Activated T-cell treated with anti-CD3 and anti-CD28 coated beads for 24 hours (primary cell): Measurements from ENCODE around the gene SLC30A5.
"Not testable (repeated sequence)": the region's sequence is repeated elsewhere in the genome, so short reads cannot be mapped to it uniquely, and the experiment has no call there.

Experiments used
- DNase-seq: peaks from one replicate; pipeline ENCODE4 v3.0.0-alpha.2; 2020; ENCODE audit warnings: low read depth

Gene SLC30A5

DNA sequence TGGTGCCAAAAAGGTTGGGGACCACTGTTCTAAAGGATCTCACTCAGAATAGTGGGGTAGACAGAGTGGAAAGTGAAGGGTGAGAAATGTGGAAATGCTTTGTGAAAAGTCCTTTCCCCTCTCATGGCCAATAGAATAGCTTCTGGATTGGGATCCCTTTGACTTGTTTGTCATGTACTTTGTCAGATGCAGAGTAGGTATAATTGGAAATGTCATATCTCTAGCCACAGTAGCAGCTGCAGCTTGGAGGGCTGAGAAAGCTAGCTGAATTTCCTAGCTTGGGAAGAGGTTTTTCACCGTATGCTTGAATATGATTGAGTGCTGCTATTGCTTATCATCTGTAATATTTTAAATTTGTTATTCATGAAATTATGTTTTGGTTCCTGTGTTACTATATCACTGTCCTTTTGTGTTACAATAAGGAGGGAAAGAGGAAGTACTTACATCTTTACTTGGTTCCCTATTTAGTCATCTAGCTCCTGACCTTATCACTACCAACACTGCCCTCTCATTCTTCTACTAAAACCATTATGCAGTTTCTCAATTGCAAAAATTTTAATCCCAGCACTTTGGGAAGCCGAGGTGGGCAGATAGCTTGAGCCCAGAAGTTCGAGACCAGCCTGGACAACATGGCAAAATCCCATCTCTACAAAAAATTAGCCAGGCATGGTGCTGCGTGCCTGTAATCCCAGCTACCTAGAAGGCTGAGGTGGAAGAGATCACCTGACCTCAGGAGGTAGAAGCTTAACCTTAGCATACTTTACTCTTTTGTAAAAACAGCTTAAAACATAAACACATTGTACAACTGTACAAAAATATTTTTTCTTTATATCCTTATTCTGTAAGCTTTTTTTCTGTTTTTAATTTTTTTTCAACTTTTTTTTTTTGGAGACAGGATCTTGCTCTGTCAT is 12.4 kb downstream of the SLC30A5 start:
- no peak for DNase-seq

DNA sequence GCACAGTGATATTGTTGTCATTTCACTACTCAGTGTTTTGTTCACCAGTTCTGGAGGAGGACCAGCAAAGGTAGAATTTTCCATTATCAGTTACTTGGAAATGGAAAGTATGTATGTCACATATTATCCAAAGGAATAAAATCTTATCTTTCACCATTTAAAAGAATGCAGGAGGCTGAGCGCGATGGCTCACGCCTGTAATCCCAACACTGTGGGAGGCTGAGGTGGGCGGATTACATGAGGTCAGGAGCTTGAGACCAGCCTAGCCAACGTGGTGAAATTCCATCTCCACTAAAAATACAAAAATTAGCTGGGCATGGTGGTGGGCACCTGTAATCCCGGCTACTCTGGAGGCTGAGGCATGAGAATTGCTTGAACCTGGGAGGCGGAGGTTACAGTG is 14.6 kb downstream of the SLC30A5 start:
- not testable (repeated sequence) for DNase-seq

DNA sequence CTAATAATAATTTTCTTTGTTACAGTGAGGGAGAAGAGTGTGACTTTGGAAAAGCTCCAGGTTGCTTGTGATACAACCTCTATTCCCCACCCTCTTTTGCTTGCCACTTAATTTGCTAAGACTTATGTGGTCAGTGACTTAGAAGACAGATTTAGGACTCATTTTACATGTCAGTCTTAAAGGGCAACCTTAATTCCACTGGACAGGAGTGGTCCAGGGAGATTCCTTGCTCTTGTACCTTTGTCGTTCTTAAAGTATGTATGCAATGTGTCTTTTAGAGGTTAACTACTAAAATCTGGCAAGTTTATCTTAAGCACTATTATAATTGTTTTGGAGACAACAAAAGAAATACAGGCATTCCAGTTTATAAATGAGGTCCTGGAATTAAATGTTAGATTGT is 20.0 kb downstream of the SLC30A5 start:
- no peak for DNase-seq

DNA sequence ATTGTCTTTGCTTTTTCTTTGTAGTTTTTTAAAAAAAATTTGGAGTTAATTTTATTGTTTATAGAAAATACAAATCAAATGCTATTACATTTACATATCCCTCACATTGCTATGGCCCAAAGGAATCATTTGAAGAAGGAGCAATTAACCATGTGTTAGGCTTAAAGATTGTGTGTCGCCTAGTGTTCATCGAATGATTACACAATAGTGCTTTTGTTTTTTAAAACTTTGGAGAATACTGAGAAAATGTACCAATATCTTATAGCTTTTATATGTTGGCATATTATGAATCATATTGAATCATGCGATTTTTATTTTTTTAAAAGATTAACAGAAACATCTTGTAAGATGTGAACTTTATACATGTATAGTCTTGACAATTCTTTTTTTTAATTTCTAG is 21.7 kb downstream of the SLC30A5 start:
- no peak for DNase-seq

DNA sequence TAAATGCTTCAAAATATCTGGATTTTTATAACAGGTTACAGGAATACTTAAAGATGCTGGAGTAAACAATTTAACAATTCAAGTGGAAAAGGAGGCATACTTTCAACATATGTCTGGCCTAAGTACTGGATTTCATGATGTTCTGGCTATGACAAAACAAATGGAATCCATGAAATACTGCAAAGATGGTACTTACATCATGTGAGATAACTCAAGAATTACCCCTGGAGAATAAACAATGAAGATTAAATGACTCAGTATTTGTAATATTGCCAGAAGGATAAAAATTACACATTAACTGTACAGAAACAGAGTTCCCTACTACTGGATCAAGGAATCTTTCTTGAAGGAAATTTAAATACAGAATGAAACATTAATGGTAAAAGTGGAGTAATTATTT is 35.6 kb downstream of the SLC30A5 start:
- DNase-seq, result no peak

DNA sequence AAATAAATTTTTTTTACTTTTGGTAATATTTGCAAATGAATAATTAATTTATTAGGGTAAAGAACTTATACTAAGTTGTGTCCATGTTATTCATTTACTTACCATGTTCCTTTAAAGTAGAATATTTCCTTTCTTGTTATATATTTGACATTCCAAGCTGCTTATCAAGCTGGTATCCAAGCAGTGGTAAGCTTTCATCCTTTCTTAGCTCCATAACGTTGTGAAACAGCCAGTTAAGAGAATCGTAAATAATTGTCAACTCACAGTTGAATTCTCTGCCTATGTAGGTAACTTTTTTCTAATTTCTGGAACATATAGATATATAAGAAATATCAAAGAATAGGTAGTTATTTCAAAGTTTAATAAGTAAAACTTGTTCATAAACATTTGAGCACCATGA is 36.4 kb downstream of the SLC30A5 start:
- no peak for DNase-seq

DNA sequence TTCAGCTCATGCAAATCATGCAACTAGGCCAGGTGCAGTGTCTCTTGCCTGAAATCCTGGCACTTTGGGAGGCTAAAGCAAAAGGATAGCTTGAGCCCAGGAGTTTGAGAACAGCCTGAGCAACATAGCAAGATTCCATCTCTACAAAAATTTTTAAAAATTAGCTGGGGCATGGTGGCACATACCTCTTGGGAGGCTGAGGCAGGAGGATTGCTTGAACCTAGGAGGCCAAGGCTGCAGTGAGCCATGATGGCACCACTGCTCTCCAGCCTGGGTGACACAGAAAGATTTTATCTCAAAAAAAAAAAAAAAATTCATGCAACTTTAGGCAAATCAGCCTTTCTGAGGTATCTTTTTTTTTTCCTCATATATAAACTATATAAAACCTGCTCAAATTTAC is 37.5 kb downstream of the SLC30A5 start:
- DNase-seq, result no peak

DNA sequence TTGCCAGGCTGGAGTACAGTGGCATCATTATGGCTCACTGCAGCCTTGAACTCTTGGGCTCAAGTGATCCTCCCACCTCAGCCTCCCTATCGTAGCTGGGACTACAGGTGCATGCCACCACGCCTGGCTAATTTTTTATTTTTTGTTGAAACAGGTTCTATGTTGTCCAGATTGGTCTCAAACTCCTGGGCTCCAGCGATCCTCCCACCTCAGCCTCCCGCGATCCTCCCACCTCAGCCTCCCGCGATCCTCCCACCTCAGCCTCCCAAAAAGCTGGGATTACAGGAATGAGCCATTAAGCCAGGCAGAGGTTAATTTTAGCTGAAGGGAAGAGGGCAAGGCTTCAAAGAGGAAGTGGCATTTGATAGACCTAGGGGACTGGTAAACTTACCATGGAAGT is 40.3 kb downstream of the SLC30A5 start:
- DNase-seq, result no peak

DNA sequence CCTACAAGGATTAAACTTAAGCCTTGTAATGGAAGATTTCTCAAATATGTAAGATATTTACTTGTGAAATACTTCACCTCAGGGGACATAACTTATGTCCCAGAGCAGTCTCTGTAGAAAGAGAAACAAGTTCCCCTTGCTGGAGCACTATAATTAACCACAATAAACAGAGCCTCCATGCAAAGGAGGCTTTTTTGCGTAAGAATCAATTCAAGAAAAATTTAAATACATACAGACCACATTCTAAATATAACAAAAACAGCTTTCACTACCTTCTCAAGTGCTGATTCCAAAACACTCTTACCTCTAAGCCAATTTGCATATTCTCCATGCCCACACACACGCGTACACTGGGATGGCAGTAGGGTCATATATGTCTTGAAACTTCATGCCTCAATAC is 42.5 kb downstream of the SLC30A5 start:
- DNase-seq, result no peak

DNA sequence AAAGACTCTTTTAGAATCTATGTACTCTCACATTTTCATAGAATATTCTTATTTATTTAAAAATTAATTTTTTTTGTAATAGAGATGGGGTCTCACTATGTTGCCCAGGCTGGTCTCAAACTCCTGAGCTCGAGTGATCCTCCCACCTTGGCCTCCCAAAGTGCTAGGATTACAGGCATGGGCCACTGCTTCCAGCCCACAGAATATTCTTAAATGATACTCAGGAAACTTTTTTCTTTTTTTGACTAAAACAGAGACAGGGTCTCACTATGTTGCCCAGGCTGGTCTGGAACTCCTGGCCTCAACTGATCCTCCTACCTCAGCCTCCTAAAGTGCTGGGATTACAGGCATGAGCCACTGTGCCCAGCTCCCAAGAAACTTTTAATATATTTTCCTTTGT is 43.4 kb downstream of the SLC30A5 start:
- DNase-seq, result not testable (repeated sequence)

DNA sequence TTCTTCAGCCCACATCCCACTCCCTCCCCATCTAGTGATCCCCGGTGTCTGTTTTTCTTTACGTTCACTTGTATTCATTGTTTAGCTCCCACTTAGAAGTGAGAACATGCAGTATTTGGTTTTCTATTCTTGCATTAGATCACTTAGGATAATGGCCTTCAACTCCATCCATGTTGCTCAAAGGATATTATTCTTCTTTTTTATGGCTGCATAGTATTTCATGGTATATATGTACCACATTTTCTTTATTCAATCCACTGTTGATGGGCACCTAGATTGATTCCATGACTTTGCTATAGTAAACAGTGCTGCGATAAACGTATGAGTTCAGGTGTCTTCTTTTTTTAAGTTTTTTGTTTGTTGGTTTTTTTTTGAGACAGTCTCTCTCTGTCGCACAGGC is 44.0 kb downstream of the SLC30A5 start:
- DNase-seq, result no peak

DNA sequence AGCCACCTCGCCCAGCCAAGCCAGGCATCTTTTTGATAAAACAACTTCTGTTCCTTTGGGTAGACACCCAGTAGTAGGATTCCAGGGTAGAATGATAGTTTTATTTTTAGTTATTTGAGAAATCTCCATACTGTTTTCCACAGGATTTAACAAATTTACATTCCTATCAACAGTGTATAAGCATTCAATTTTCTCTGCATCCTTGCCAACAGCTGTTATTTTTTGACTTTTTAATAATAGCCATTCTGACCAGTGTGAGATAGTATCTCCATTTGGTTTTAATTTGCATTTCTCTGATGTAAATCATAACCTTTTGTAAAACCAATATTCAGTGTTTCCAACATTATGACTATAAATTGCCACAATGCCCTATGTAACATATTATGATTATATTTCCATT is 45.0 kb downstream of the SLC30A5 start:
- DNase-seq, result no peak

DNA sequence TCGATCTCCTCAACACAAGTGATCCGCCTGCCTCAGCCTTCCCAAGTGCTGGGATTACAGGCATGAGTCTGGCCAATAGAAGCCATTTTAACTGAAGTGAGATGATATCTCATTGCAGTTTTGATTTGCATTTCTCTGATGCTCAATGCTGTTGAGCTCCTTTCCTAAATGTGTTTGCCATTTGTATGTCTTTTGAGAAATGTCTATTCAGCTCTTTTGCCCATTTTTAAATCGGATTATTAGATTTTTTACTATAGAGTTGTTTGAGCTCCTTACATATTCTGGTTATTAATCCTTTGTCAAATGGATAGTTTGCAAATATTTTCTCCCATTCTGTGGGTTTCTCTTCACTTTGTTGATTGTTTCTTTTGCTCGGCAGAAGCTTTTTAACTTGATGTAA is 46.4 kb downstream of the SLC30A5 start:
- DNase-seq, result not testable (repeated sequence)

DNA sequence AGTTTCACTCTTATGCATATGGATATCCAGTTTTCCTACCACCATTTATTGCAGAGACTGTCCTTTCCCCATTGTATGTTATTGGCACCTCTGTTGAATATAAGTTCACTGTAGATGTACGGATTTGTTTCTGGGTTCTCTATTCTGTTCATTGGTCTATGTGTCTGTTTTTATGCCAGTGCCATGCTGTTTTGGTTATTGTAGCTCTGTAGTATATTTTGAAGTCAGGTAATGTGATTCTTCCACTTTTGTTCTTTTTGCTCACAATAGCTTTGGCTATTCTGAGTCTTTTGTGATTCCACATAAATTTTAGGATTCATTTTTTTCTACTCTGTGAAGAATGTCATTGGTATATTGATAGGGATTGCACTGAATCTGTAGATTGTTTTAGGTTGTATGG is 47.0 kb downstream of the SLC30A5 start:
- DNase-seq, result no peak

DNA sequence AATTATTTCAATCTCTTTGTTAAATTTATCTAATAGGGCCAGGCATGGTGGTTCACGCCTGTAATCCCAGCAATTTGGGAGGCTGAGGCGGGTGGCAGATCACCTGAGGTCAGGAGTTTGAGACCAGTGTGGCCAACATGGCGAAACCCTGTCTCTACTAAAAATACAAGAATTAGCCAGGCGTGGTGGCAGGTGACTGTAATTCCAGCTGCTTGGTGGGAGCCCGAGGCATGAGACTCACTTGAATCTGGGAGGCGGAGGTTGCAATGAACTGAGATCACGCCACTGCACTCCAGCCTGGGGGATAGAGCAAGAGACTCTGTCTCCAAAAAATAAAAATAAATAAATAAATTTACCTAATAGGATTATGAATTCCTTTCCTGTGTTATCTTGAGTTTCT is 54.8 kb downstream of the SLC30A5 start:
- DNase-seq, result not testable (repeated sequence)

DNA sequence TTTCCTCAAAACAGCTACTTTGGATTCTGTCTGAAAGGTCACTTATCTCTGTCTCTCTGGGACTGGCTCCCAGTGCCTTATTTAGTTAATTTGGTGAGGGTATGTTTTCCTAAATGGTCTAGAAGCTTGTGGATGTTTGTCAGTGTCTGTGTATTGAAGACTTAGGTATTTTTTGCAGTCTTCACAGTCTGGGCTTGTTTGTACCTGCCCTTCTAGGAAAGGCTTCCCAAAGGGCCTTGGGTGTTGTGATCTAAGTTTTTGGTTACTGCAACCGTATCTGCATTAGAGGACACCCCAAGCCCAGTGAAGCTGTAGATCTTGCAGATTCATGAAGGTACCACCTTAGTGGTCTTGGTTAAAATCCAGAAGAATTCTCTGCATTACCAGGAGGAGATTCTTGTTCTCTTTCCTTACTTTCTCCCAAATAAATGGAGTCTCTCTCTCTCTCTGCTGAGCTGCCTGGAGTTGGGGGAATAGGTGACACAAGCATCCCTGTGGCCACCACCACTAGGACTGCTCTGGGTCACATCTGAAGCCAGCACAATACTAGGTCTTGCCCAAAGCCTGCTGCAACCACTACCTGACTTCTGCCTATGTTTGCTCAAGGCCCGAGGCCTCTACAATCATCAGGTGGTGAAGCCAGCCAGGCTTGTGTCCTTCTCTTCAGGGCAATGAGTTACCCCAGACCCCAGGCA is 55.3 kb downstream of the SLC30A5 start:
- no peak for DNase-seq

DNA sequence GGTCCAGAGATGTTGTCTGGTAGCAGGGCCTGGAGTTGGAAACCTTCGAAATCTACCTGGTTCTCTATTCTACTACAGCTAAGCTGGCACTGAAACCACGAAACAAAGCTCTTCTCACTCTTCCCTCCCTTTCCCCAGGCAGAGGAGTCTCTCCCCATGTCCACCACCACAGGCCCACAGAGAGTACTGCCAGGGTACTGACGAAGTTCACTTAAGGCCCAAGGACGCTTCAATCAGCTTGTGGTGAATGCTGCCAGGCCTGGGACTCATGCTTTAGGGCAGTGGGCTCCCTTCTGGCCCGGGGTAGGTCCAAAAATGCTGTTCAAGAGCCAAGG is 55.8 kb downstream of the SLC30A5 start:
- no peak for DNase-seq

DNA sequence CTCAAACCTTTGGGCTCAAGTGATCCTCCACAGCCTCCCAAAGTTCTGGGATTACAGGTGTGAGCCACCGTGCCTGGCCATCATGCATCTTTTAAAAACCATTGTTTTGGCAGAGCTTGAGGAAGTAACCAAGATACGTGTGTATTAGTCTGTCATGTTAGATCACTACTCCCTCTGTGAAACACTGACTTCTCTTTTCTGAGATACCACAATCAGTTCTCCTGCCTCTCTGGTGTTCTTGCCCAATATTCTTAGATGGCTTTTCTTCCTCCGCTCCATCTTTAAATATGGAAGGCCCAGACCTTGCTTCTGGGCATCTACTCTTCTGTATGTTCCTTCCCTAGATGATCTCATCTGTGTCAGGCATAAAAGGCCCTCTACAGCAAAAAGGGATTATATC is 58.9 kb downstream of the SLC30A5 start:
- DNase-seq, result no peak

DNA sequence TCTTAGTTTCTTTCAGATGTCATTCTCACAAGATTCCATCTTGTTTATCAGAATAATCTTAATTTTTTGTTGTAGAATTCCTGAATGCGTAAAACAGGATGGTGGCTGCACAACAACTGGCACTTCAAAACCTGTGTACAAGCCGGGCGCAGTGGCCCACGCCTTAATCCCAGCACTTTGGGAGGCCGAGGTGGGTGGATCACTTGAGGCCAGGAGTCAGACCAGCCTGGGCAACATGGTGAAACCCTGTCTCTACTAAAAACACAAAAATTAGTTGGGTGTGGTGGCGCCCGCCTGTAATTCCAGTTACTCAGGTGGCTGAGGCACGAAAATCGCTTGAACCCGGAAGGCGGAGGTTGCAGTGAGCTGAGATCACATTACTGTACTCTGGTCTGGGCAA is 62.6 kb downstream of the SLC30A5 start:
- no peak for DNase-seq

DNA sequence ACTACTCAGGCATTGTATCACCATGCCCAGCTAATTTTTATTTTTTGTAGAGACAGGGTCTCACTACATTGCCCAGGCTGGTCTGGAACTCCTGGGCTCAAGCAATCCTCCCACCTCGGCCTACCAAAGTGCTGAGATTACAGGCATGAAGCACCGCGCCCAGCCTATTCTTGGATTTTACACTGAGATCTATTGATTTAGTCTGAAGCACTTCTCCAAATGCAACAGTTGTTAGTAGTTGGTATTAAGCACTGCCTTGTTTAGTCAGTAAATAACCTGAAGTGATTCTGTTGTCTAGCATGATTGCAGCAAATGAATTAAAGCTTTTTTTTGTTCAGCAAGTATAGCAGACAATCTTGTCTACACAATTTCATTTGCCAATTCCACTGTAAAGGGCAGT is 64.2 kb downstream of the SLC30A5 start:
- no peak for DNase-seq

DNA sequence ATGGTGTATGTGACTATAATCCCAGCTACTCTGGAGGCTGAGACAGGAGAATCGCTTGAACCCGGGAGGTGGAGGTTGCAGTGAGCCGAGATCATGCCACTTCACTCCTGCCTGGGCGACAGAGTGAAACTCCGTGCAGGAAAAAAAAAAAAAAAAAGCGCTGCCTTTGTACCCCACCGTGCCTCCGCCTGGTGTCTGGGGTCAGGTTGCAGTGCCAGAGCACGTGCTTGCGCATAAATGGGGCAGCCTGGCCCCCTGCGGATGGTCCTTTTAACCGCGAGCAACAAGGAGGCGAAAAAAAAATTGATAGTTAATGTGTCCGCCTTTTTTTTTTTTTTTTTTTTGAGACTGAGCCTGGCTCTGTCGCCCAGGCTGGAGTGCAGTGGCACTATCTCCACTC is 66.8 kb downstream of the SLC30A5 start:
- DNase-seq, result no peak

DNA sequence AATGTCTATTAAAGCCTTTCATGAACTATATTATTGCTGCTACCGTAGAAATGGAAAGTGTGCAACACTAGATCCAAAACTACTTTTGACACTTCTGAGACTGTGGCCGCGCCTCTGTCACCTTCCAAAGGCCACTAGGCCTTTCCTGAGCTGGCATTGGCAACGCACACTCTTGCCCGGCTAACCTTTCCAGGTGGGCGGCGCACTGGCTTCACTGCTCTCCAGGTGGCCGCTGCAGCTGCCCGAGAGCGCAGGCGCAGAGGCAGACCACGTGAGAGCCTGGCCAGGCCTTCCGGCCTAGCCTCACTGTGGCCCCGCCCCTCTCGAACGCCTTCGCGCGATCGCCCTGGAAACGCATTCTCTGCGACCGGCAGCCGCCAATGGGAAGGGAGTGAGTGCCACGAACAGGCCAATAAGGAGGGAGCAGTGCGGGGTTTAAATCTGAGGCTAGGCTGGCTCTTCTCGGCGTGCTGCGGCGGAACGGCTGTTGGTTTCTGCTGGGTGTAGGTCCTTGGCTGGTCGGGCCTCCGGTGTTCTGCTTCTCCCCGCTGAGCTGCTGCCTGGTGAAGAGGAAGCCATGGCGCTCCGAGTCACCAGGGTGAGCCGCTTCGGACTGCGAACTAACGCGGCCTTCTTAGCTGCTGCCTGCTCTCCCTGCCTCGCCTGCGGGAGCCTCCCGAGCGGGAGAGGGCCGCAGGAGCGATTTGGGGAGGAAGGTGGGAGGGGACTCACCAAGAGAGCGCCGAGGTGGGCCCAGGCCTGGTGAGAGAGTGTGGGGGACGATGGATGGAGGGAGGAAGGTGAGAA is 73.1 kb downstream of the SLC30A5 start, which contains the start of gene CCNB1:
Gene CCNB1, plus strand, starts transcription at position 465 of the 807 bp plus-strand sequence. Its CDS starts 113 bp downstream, at position 578.
- DNase-seq, result peak; percentile 97

DNA sequence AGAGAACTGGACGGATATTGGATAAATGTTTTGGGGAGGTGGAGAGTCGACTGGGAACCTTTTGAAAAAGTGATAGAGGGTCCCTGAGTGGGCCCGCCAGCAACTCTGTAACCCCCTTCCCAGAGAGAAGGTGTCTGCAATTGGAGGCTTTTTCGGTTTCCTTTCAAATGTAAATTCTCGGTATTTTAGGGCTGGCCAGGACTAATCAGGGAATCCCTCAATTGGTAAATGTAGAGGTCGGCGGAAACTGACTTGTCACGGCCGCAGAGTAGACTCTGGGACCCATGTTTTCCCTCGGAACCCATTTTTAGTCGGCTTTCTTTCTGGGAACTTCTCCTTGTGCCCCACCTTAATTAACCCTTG is 73.7 kb downstream of the SLC30A5 start:
- no peak for DNase-seq
